H9 (cell line): ENCODE measurements around the gene ZNF217. TPM values are rescaled to one million over a fixed set of nuclear protein-coding genes. Genes with fewer than 3 reads are reported as not detected.
"Not testable (repeated sequence)": the region's sequence is repeated elsewhere in the genome, so short reads cannot be mapped to it uniquely, and the experiment has no call there.

Experiments
- DNase-seq: peaks from one replicate; pipeline ENCODE4 v3.0.0-alpha.2; 2017
- H2AFZ ChIP-seq: one replicate; pipeline ENCODE4 v1.6.1; 2013; ENCODE audit warnings: mild to moderate bottlenecking, low read length, control low read depth, moderate library complexity
- H2AK5ac ChIP-seq: 2 replicates; pipeline ENCODE4 v1.6.1; 2013; ENCODE audit warnings: low read length, control low read depth, mixed read lengths; ENCODE audit not compliant: insufficient read length
- H2BK120ac ChIP-seq: one replicate; pipeline ENCODE4 v1.6.1; 2013; ENCODE audit warnings: low read depth, mild to moderate bottlenecking, low read length, control low read depth, inconsistent platforms; ENCODE audit not compliant: poor library complexity, severe bottlenecking
- H2BK12ac ChIP-seq: 2 replicates; pipeline ENCODE4 v1.6.1; 2013; ENCODE audit warnings: low read length, control low read depth, mixed read lengths, low read depth; ENCODE audit not compliant: insufficient read length
- H2BK15ac ChIP-seq: 2 replicates; pipeline ENCODE4 v1.6.1; 2013; ENCODE audit warnings: low read depth, low read length, control low read depth
- H2BK20ac ChIP-seq: one replicate; pipeline ENCODE4 v1.6.1; 2013; ENCODE audit warnings: low read depth, mild to moderate bottlenecking, low read length, control low read depth, inconsistent platforms; ENCODE audit not compliant: poor library complexity, severe bottlenecking
- H2BK5ac ChIP-seq: 2 replicates; pipeline ENCODE4 v1.6.1; 2013; ENCODE audit warnings: low read length, control low read depth, mixed read lengths; ENCODE audit not compliant: insufficient read length
- H3K14ac ChIP-seq: 2 replicates; pipeline ENCODE4 v1.6.1; 2013; ENCODE audit warnings: low read length, control low read depth; ENCODE audit not compliant: insufficient read depth
- H3K18ac ChIP-seq: 2 replicates; pipeline ENCODE4 v1.6.1; 2013; ENCODE audit warnings: low read depth, mild to moderate bottlenecking, mixed read lengths, low read length, control low read depth; ENCODE audit not compliant: insufficient read length
- H3K23ac ChIP-seq: 2 replicates; pipeline ENCODE4 v1.6.1; 2013; ENCODE audit warnings: low read length, control low read depth, mixed read lengths, low read depth; ENCODE audit not compliant: insufficient read length
- H3K23me2 ChIP-seq: 2 replicates; pipeline ENCODE4 v1.6.1; 2013; ENCODE audit warnings: low read depth, mild to moderate bottlenecking, mixed read lengths, low read length, control low read depth; ENCODE audit not compliant: insufficient read length, poor library complexity, severe bottlenecking
- H3K27ac ChIP-seq: 2 replicates; pipeline ENCODE4 v1.5.1; 2013; ENCODE audit warnings: low read length, control low read depth, mixed read lengths, low read depth; ENCODE audit not compliant: insufficient read length
- H3K27me3 ChIP-seq: 2 replicates; pipeline ENCODE4 v1.6.1; 2013; ENCODE audit warnings: low read length, control low read depth, inconsistent platforms; ENCODE audit not compliant: insufficient read depth
- H3K4ac ChIP-seq: 2 replicates; pipeline ENCODE4 v1.6.1; 2013; ENCODE audit warnings: low read depth, mild to moderate bottlenecking, control low read depth, inconsistent platforms, low read length, moderate library complexity
- H3K4me1 ChIP-seq: 2 replicates; pipeline ENCODE4 v1.6.1; 2013; ENCODE audit warnings: low read length, control low read depth, inconsistent platforms; ENCODE audit not compliant: insufficient read depth
- H3K4me2 ChIP-seq: 2 replicates; pipeline ENCODE4 v1.6.1; 2013; ENCODE audit warnings: low read length, control low read depth, mixed read lengths; ENCODE audit not compliant: insufficient read length, insufficient read depth
- H3K56ac ChIP-seq: 2 replicates; pipeline ENCODE4 v1.6.1; 2013; ENCODE audit warnings: low read depth, mild to moderate bottlenecking, mixed read lengths, low read length, control low read depth; ENCODE audit not compliant: insufficient read length
- H3K79me1 ChIP-seq: 2 replicates; pipeline ENCODE4 v1.6.1; 2013; ENCODE audit warnings: low read depth, mild to moderate bottlenecking, moderate library complexity, low read length, control low read depth, inconsistent platforms; ENCODE audit not compliant: insufficient read depth, poor library complexity, severe bottlenecking
- H3K79me2 ChIP-seq: 2 replicates; pipeline ENCODE4 v1.6.1; 2013; ENCODE audit warnings: low read length, control low read depth, inconsistent platforms; ENCODE audit not compliant: insufficient read depth
- H3K9ac ChIP-seq: 2 replicates; pipeline ENCODE4 v1.6.1; 2013; ENCODE audit warnings: low read length, control low read depth, mixed read lengths; ENCODE audit not compliant: insufficient read length; ENCODE audit errors: extremely low read depth
- H3K9me3 ChIP-seq: one replicate; pipeline ENCODE4 v1.6.1; 2013; ENCODE audit warnings: low read depth, low read length, inconsistent platforms; ENCODE audit not compliant: control insufficient read depth
- H3T11ph ChIP-seq: one replicate; pipeline ENCODE4 v1.6.1; 2013; ENCODE audit warnings: mild to moderate bottlenecking, low read length, control low read depth, inconsistent platforms
- H4K20me1 ChIP-seq: one replicate; pipeline ENCODE4 v1.6.1; 2013; ENCODE audit not compliant: control insufficient read depth, insufficient read length, insufficient read depth
- H4K5ac ChIP-seq: 2 replicates; pipeline ENCODE4 v1.6.1; 2013; ENCODE audit warnings: low read depth, mild to moderate bottlenecking, mixed read lengths, low read length, control low read depth; ENCODE audit not compliant: insufficient read length
- H4K8ac ChIP-seq: replicated peaks from 2 replicates; pipeline ENCODE4 v1.6.1; 2013; ENCODE audit warnings: low read length, control low read depth, mixed read lengths, low read depth; ENCODE audit not compliant: insufficient read length
- H4K91ac ChIP-seq: 2 replicates; pipeline ENCODE4 v1.6.1; 2013; ENCODE audit warnings: low read depth, mild to moderate bottlenecking, moderate library complexity, mixed read lengths, low read length, control low read depth; ENCODE audit not compliant: insufficient read length
- H3K27ac Mint-ChIP-seq, 3 experiments: 2 replicates in 2 of 3; 3 replicates in 1 of 3; pipeline ENCODE4 v1.8.0; 2020 to 2021; ENCODE audit warnings: mixed read lengths in 3 of 3, mild to moderate bottlenecking in 1 of 3, moderate library complexity in 1 of 3
- H3K27me3 Mint-ChIP-seq: 2 replicates; pipeline ENCODE4 v1.8.0; 2021; ENCODE audit warnings: low read depth, mild to moderate bottlenecking, moderate library complexity, mixed read lengths
- H3K36me3 Mint-ChIP-seq, 3 experiments: 2 replicates in 2 of 3; 3 replicates in 1 of 3; pipeline ENCODE4 v1.8.0; 2020 to 2021; ENCODE audit warnings: low read depth in 3 of 3, mixed read lengths in 3 of 3; ENCODE audit not compliant: insufficient read depth in 1 of 3
- H3K4me1 Mint-ChIP-seq, 2 experiments: 2 replicates each; pipeline ENCODE4 v1.8.0; 2020; ENCODE audit warnings: mixed read lengths in 2 of 2
- H3K4me3 Mint-ChIP-seq, 2 experiments: 2 replicates in 1 of 2; 3 replicates in 1 of 2; pipeline ENCODE4 v1.8.0; 2020 to 2021; ENCODE audit warnings: mild to moderate bottlenecking in 2 of 2, mixed read lengths in 2 of 2, moderate library complexity in 1 of 2
- H3K9me3 Mint-ChIP-seq, 2 experiments: 2 replicates in 1 of 2; 3 replicates in 1 of 2; pipeline ENCODE4 v1.8.0; 2020; ENCODE audit warnings: mild to moderate bottlenecking in 2 of 2, mixed read lengths in 2 of 2, moderate library complexity in 1 of 2
- WGBS: extraction: QIAGEN DNeasy Blood & Tissue Kit; methylation state at CpG from one replicate; pipeline ENCODE4 v1.1.7; 2013; ENCODE audit warnings: missing lambda C conversion rate, low lambda C conversion rate, mixed read lengths; ENCODE audit not compliant: insufficient read length; ENCODE audit errors: extremely low coverage; 5-methylcytosine and 5-hydroxymethylcytosine counted together
- total RNA-seq: library from RNA; stranded (reverse); gene quantifications from 2 replicates; pipeline ENCODE4 v1.2.1, GENCODE V29; 2021

Gene ZNF217
- total RNA-seq, 1 experiment from 2014 or later: 82.8 TPM

DNA sequence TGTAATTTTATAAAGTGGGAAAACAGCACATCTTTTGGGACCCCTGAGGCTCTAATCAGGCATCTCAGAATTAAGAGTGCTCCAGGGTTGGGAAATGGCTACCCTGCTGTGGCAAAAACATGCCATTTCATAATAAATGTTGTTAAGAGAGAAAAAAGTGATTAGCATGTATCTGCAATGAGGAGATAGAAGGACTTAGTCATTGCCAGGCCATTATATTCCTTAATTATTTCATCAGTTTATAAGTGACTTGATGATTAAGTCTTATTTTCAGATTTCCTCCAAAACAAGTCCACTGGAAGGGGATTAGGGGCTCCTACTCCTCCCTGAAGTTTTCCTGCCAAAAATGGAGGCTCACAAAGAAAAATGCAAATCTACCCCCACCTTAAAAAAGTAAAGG, 3.0 kb downstream of the ZNF217 start:
- H3K23me2 ChIP-seq, H2BK15ac ChIP-seq, H3K27ac ChIP-seq, H3K9me3 ChIP-seq, H3K4ac ChIP-seq, H3K27me3 ChIP-seq, H3K79me1 ChIP-seq, H3K27me3 Mint-ChIP-seq, H2AFZ ChIP-seq, H3K9me3 Mint-ChIP-seq, H3K14ac ChIP-seq, H2BK12ac ChIP-seq, H3K36me3 Mint-ChIP-seq, H4K91ac ChIP-seq, H2BK5ac ChIP-seq, H3K4me1 ChIP-seq, H4K20me1 ChIP-seq, H3K23ac ChIP-seq, H3T11ph ChIP-seq, H2BK20ac ChIP-seq, H4K8ac ChIP-seq, H3K18ac ChIP-seq, H4K5ac ChIP-seq, H2BK120ac ChIP-seq, H2AK5ac ChIP-seq, DNase-seq, H3K56ac ChIP-seq: not testable (repeated sequence)
- H3K9ac ChIP-seq: peak overlapping the region; percentile 58
- Mint-ChIP-seq H3K4me1 (peaks cover 51 to 55% of the 10 kb centered on the region in 2 experiments), H3K27ac (peak overlapping the region; percentile 35 to 100 (median 99)), H3K4me3 (peak overlapping the region; percentile 85 to 91)
- peak overlapping the region; percentile 65 for H3K4me2 ChIP-seq
- peaks cover 31% of the 10 kb centered on the region; the same call in 1 of the 2 replicates for H3K79me2 ChIP-seq

DNA sequence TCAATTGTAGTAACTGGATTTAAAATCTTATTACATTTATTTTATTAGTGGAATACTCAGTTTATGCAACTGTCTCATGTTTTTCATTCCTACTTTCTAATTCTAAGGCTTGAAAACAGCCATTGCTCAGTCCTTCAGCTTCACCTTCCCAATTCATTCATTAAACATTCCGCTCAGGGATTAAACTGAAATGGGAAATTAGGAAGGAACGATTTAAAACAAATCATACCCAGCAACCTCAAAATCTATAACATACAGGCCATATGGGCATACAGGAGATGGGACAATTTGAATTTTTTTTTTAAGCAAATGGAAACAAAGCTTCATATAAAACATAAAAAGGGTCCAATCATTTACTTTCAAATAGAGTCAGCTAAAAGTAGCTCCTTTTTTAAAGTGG, 3.5 kb downstream of the ZNF217 start:
- not testable (repeated sequence) for H2AFZ ChIP-seq, H3K23me2 ChIP-seq, H3K4me2 ChIP-seq, H3K14ac ChIP-seq, H4K20me1 ChIP-seq, H4K91ac ChIP-seq, H2BK12ac ChIP-seq, H2BK15ac ChIP-seq, H3T11ph ChIP-seq, H3K27me3 ChIP-seq, H3K27me3 Mint-ChIP-seq, H3K4me1 ChIP-seq, H2BK120ac ChIP-seq, H2BK5ac ChIP-seq, H4K8ac ChIP-seq, H3K23ac ChIP-seq, H2AK5ac ChIP-seq, H3K4ac ChIP-seq, H4K5ac ChIP-seq, H3K9me3 Mint-ChIP-seq, H2BK20ac ChIP-seq, H3K18ac ChIP-seq, H3K9me3 ChIP-seq, H3K56ac ChIP-seq, H3K36me3 Mint-ChIP-seq, H3K79me1 ChIP-seq, DNase-seq
- Mint-ChIP-seq H3K4me3 (peak overlapping the region; percentile 85 to 91), H3K27ac (peak overlapping the region; percentile 35 to 100 (median 99)), H3K4me1 (peaks cover 53 to 57% of the 10 kb centered on the region in 2 experiments)
- Histone ChIP-seq H3K27ac (peak overlapping the region; percentile 61), H3K79me2 (peaks cover 31% of the 10 kb centered on the region; the same call in 1 of the 2 replicates), H3K9ac (peak overlapping the region; percentile 23)
- WGBS: no CpG with 5 or more reads among the region's 2 CpGs
